Suprapubic skin (tissue), 4 donors: ENCODE measurements around the gene DPP9.

Experiments used
- CTCF ChIP-seq, 2 donors: fragments of 200-600 bp in 1 of 2; fragments of 450-650 bp in 1 of 2; sonication (generic) in 1 of 2; IDR thresholded peaks; one replicate each; pipeline ENCODE4 v1.5.1; 2016 to 2019; ENCODE audit warnings: antibody characterized with exemption in 2 of 2, mild to moderate bottlenecking in 1 of 2, moderate library complexity in 1 of 2
- POLR2A ChIP-seq, 2 donors: fragments of 450-650 bp; IDR thresholded peaks; one replicate each; pipeline ENCODE4 v1.6.1; 2017; ENCODE audit warnings: antibody characterized with exemption in 2 of 2, mild to moderate bottlenecking in 2 of 2, moderate library complexity in 2 of 2
- POLR2AphosphoS5 ChIP-seq, 3 donors: sonication (generic); formaldehyde crosslinking; IDR thresholded peaks; one replicate each; pipeline ENCODE4 v1.6.1; 2017; ENCODE audit warnings: antibody characterized with exemption in 3 of 3

DNA sequence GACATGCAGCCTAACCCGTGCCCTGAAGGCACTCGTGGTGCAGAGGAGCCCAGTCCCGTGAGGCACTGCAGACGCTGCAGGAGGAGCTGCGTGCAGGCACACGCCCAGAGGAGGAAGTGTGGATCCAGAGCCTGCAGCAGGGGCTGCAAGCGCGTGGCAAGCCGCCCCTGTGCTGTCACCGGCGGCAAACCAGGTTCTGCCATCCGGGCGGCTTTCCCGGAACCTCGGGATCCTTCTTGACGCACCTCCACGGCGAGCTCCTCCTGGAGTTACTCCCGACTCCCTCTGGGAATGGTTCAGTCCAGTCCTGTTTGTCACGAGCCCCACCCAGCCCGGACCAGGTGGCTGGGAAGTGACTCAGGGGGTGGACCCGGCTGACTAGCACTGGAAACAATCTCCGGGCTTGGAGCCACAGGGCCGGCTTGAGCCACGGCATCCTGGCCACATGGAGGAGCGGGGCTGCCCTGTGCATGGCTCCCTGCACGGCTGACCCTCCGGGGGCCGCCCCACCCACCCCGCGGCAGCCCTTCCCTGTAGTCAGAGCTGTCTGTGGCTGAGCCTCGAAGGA, 10.2 kb downstream of the DPP9 start:
- TF ChIP-seq CTCF (IDR thresholded peaks at IDR 0.05) (no peak), POLR2A (IDR thresholded peaks at IDR 0.05) (no peak), POLR2AphosphoS5 (IDR thresholded peaks at IDR 0.05) (peak in 2 of 3 donors; percentile 74 to 84)
